DND-41 (cell line): ENCODE measurements around the gene LAMA4.
A peak's percentile ranks its signal among the peaks of the same experiment; 100 is the strongest.

Source experiments
- EZH2 ChIP-seq: IDR thresholded peaks from 3 replicates; pipeline ENCODE4 v1.6.1; 2012; ENCODE audit warnings: borderline replicate concordance, low read depth, mild to moderate bottlenecking, moderate library complexity, low read length, inconsistent platforms; ENCODE audit not compliant: severe bottlenecking
- TF ChIP-seq, protein P1 (sequence below): IDR thresholded peaks from 2 replicates; pipeline ENCODE4 v1.5.1; 2012; ENCODE audit warnings: borderline replicate concordance, low read length, moderate library complexity, mild to moderate bottlenecking; ENCODE audit not compliant: poor library complexity, severe bottlenecking; ENCODE audit errors: extremely low read depth

DNA sequence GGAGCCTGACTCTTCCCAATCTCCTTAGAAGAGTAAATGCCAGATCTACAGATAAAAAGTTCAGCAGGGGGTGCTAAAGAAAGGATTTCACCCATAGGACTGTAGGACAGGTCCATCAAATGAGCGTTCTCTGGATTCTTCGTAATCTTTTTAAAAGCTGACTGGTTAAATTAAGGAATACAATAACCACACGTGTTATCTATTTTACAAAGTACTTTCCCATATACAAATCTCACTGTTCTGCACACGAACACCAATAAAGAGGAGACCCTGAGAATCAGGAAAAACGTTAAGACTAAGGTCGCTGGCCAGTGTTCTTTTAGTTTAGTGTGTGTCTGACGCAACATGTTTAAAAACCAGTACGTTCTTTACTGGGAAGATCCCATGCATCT, 167.6 kb downstream of the LAMA4 start:
- TF ChIP-seq, protein P1, sequence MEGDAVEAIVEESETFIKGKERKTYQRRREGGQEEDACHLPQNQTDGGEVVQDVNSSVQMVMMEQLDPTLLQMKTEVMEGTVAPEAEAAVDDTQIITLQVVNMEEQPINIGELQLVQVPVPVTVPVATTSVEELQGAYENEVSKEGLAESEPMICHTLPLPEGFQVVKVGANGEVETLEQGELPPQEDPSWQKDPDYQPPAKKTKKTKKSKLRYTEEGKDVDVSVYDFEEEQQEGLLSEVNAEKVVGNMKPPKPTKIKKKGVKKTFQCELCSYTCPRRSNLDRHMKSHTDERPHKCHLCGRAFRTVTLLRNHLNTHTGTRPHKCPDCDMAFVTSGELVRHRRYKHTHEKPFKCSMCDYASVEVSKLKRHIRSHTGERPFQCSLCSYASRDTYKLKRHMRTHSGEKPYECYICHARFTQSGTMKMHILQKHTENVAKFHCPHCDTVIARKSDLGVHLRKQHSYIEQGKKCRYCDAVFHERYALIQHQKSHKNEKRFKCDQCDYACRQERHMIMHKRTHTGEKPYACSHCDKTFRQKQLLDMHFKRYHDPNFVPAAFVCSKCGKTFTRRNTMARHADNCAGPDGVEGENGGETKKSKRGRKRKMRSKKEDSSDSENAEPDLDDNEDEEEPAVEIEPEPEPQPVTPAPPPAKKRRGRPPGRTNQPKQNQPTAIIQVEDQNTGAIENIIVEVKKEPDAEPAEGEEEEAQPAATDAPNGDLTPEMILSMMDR, result peak; percentile 39
- TF ChIP-seq EZH2, result no peak
